NCI-H2171 (cell line): ENCODE results near the gene SIX5.
"Not testable (repeated sequence)": the region's sequence is repeated elsewhere in the genome, so short reads cannot be mapped to it uniquely, and the experiment has no call there.

Experiments
- DNase-seq: peaks from one replicate; lab custom pipeline; 2025; lab: John Stamatoyannopoulos, UW

The SIX5 gene

GRCh38 chr19:45768984-45769782, at the start of gene SIX5:
Gene SIX5, minus strand, starts transcription at chr19:45769252. Its CDS starts 408 bp downstream, at chr19:45768844.
- peak; percentile 94 for DNase-seq

- no peak for DNase-seq
Observed at GRCh38 chr19:45817725-45818301, 48.8 kb upstream of the SIX5 start.

GRCh38 chr19:45817010-45817724, 48.1 kb upstream of the SIX5 start:
- DNase-seq: peak; percentile 92

GRCh38 chr19:45816236-45817009, 47.4 kb upstream of the SIX5 start:
- DNase-seq: no peak

GRCh38 chr19:45815481-45816216, 46.6 kb upstream of the SIX5 start:
- DNase-seq: no peak

- no peak for DNase-seq
Observed at GRCh38 chr19:45814851-45815480, 45.9 kb upstream of the SIX5 start, which contains the start of gene RSPH6A. Gene RSPH6A, minus strand, starts transcription at chr19:45815308. Its CDS starts 132 bp downstream, at chr19:45815176.

GRCh38 chr19:45814166-45814780, 45.2 kb upstream of the SIX5 start:
- DNase-seq: no peak

GRCh38 chr19:45812297-45812696, 43.2 kb upstream of the SIX5 start:
- no peak for DNase-seq

- DNase-seq: peak; percentile 92
Observed at GRCh38 chr19:45809643-45810159, 40.6 kb upstream of the SIX5 start.

GRCh38 chr19:45805719-45806118, 36.7 kb upstream of the SIX5 start:
- no peak for DNase-seq

GRCh38 chr19:45804959-45805230, 35.8 kb upstream of the SIX5 start:
- DNase-seq: no peak

GRCh38 chr19:45804140-45804958, 35.3 kb upstream of the SIX5 start:
- no peak for DNase-seq

GRCh38 chr19:45801603-45802175, 32.6 kb upstream of the SIX5 start:
- no peak for DNase-seq

GRCh38 chr19:45800070-45800553, 31.1 kb upstream of the SIX5 start:
- DNase-seq: no peak

- not testable (repeated sequence) for DNase-seq
Observed at GRCh38 chr19:45799541-45799940, 30.5 kb upstream of the SIX5 start.

- DNase-seq: peak; percentile 53
Observed at GRCh38 chr19:45798995-45799517, 30.0 kb upstream of the SIX5 start.

- DNase-seq: no peak
Observed at GRCh38 chr19:45794627-45795026, 25.6 kb upstream of the SIX5 start.

GRCh38 chr19:45793876-45794275, 24.8 kb upstream of the SIX5 start:
- DNase-seq: no peak

GRCh38 chr19:45793178-45793564, 24.1 kb upstream of the SIX5 start:
- no peak for DNase-seq
